Activated B cell treated with CpG ODN at 0.5 μM for 24 hours (primary cell): ENCODE results near the gene FBXO21. TPM values are rescaled to one million over a fixed set of nuclear protein-coding genes. Genes with fewer than 3 reads are reported as not detected.
A peak's percentile ranks its signal among the peaks of the same experiment; 100 is the strongest.

Experiments
- ATAC-seq: fragments of 200-7000 bp; cut with Tn5 transposase; one replicate; pipeline ENCODE4 v1.10.0; 2021; ENCODE audit warnings: low read depth, mild to moderate bottlenecking, moderate library complexity
- CTCF ChIA-PET: fragments of 350-600 bp; sonication (Branson Sonifier 250); formaldehyde crosslinking; loops from one replicate; lab custom pipeline; 2021; ENCODE audit warnings: antibody characterized with exemption; lab: Charles Lee
- POLR2A ChIA-PET: fragments of 350-600 bp; sonication (Branson Sonifier 250); formaldehyde crosslinking; loops from one replicate; lab custom pipeline; 2021; ENCODE audit warnings: antibody characterized with exemption; lab: Charles Lee
- DNase-seq: peaks from one replicate; pipeline ENCODE4 v3.0.0; 2022
- H3K27ac Mint-ChIP-seq: one replicate; pipeline ENCODE4 v1.8.0; 2020; ENCODE audit warnings: mixed read lengths
- H3K27me3 Mint-ChIP-seq: one replicate; pipeline ENCODE4 v1.8.0; 2021; ENCODE audit warnings: mixed read lengths
- H3K36me3 Mint-ChIP-seq: one replicate; pipeline ENCODE4 v1.8.0; 2021; ENCODE audit warnings: low read depth, mixed read lengths
- H3K4me1 Mint-ChIP-seq: one replicate; pipeline ENCODE4 v1.8.0; 2021; ENCODE audit warnings: mixed read lengths
- H3K4me3 Mint-ChIP-seq: one replicate; pipeline ENCODE4 v1.8.0; 2020; ENCODE audit warnings: mild to moderate bottlenecking, mixed read lengths
- H3K9me3 Mint-ChIP-seq: one replicate; pipeline ENCODE4 v1.8.0; 2020; ENCODE audit warnings: mixed read lengths
- intact Hi-C: fragments of 100-400 bp; cut with micrococcal nuclease; formaldehyde crosslinking; loops from one replicate; pipeline ENCODE4 v1.15.1; 2024
- total RNA-seq: library from RNA; stranded (reverse); gene quantifications from 2 replicates; pipeline ENCODE4 v1.2.3, GENCODE V29; 2022
- TF ChIP-seq, protein P1 (sequence below): fragments of 200-600 bp; IDR thresholded peaks from one replicate; pipeline ENCODE4 v1.8.0; 2022; ENCODE audit warnings: antibody characterized with exemption, mild to moderate bottlenecking

The FBXO21 gene, protein sequence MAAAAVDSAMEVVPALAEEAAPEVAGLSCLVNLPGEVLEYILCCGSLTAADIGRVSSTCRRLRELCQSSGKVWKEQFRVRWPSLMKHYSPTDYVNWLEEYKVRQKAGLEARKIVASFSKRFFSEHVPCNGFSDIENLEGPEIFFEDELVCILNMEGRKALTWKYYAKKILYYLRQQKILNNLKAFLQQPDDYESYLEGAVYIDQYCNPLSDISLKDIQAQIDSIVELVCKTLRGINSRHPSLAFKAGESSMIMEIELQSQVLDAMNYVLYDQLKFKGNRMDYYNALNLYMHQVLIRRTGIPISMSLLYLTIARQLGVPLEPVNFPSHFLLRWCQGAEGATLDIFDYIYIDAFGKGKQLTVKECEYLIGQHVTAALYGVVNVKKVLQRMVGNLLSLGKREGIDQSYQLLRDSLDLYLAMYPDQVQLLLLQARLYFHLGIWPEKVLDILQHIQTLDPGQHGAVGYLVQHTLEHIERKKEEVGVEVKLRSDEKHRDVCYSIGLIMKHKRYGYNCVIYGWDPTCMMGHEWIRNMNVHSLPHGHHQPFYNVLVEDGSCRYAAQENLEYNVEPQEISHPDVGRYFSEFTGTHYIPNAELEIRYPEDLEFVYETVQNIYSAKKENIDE
- 35.9 and 41.5 TPM in 2 replicates for total RNA-seq

DNA sequence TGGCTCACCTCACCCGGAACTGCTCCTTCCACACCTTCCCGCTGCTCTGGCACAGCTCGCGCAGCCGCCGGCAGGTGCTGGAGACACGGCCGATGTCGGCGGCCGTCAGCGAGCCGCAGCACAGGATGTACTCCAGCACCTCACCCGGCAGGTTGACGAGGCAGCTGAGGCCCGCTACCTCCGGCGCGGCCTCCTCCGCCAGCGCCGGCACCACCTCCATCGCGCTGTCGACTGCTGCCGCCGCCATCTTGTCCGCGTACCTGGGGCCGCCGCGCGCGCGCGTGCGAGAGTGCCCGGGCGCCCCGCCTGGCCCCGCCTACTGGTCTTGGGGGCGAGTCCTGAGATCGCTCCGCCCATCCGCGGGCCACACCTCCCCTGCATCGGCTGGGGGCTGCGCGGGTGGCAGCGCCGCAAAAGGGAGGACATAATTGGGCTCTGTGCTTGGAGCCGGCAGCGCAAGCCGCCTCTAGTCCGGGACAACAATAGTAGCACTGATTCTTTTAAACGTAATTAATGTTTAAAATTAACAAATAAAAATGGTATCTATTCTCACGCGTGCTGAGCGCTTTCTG is at the start of gene FBXO21:
FBXO21 (minus strand) TSS at position 261 of the 572 bp plus-strand sequence; CDS start at position 247, 14 bp downstream.
- Mint-ChIP-seq H3K27me3 (no peaks in the 10 kb centered on the region), H3K27ac (peak within 1 kb of the TSS; percentile 90), H3K4me1 (peaks cover 29% of the 10 kb centered on the region), H3K9me3 (no peaks in the 10 kb centered on the region), H3K4me3 (peak within 1 kb of the TSS; percentile 93), H3K36me3 (peaks cover 23% of the 10 kb centered on the region)
- ChIA-PET POLR2A (interaction anchor here (0.5 to 1.8 kb wide), 2 partner anchors 43 to 371 kb away, joined by 5 read pairs; no protein-coding TSS in a partner anchor), CTCF (no interaction called here)
- intact Hi-C loops: loop anchor here (1.0 kb wide), 1 partner anchor 280 kb away; the partner anchor contains the start of gene FBXW8
- TF ChIP-seq, protein P1, sequence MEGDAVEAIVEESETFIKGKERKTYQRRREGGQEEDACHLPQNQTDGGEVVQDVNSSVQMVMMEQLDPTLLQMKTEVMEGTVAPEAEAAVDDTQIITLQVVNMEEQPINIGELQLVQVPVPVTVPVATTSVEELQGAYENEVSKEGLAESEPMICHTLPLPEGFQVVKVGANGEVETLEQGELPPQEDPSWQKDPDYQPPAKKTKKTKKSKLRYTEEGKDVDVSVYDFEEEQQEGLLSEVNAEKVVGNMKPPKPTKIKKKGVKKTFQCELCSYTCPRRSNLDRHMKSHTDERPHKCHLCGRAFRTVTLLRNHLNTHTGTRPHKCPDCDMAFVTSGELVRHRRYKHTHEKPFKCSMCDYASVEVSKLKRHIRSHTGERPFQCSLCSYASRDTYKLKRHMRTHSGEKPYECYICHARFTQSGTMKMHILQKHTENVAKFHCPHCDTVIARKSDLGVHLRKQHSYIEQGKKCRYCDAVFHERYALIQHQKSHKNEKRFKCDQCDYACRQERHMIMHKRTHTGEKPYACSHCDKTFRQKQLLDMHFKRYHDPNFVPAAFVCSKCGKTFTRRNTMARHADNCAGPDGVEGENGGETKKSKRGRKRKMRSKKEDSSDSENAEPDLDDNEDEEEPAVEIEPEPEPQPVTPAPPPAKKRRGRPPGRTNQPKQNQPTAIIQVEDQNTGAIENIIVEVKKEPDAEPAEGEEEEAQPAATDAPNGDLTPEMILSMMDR: no peak
- DNase-seq (peak; percentile 96), ATAC-seq (peak; percentile 96)

DNA sequence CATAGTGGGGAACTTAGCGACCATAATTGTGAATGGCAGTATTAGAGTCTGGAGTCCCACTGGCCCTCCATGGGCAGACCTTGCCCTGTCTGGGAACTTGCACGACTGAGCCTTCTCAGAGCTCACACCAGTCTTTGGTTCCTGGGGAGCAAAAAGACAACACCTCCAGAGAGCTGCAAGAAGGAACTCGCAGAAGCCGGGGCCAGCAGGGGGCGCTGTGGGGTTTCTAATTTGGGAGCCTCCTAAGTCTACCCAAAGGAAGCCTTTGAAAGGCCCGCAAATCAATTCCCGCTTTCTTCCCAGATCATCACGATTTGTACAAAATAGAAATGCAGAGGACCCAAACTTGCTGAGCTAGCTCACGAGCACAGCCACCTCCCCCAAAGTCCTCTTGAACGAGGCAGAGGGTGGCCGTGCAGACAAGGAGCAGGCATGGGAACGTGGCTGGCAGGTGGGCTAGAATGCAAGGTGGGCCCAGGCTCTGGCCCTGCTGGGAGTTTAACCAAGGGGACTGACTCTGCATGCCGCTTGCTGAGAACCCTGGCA is 46.3 kb upstream of the FBXO21 start:
- ChIA-PET CTCF (no interaction called here), POLR2A (no interaction called here)
- ATAC-seq (no peak), DNase-seq (peak; percentile 25)
- Mint-ChIP-seq H3K27ac (no peak overlapping the region), H3K4me3 (no peak overlapping the region), H3K9me3 (no peaks in the 10 kb centered on the region), H3K27me3 (peaks cover 6% of the 10 kb centered on the region), H3K4me1 (no peaks in the 10 kb centered on the region), H3K36me3 (no peaks in the 10 kb centered on the region)
- TF ChIP-seq, protein P1: no peak
- intact Hi-C loops: loop anchor here (1.0 kb wide), 1 partner anchor 601 kb away; no protein-coding TSS in a partner anchor

DNA sequence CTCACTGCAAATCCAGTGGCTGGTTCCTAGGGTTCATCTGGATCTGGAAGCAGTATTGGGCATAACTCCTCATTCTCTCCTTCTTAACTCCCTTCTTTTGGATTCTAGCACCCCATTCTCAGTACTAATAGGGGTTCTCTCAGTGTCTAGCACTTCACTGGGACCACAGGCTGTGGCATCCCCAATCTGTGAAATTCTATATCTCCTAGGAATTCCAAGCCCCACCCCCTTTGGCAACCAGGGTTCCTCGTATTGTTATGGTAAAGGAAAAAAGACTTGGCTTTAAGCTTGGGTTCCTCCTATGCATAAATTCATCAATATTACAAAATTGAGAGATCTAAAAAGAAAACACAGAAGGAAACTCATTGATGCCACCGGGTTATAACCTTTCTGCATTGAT is 45.0 kb upstream of the FBXO21 start:
- intact Hi-C loops: no loop called here
- H3K27me3 Mint-ChIP-seq: peaks cover 10% of the 10 kb centered on the region
- no peaks in the 10 kb centered on the region for H3K36me3 Mint-ChIP-seq
- H3K9me3 Mint-ChIP-seq: no peaks in the 10 kb centered on the region
- no peaks in the 10 kb centered on the region for H3K4me1 Mint-ChIP-seq
- ATAC-seq (no peak), DNase-seq (no peak)
- TF ChIP-seq, protein P1: no peak
- H3K4me3 Mint-ChIP-seq: no peak overlapping the region
- H3K27ac Mint-ChIP-seq: no peak overlapping the region
- POLR2A ChIA-PET: no interaction called here
- CTCF ChIA-PET: no interaction called here

DNA sequence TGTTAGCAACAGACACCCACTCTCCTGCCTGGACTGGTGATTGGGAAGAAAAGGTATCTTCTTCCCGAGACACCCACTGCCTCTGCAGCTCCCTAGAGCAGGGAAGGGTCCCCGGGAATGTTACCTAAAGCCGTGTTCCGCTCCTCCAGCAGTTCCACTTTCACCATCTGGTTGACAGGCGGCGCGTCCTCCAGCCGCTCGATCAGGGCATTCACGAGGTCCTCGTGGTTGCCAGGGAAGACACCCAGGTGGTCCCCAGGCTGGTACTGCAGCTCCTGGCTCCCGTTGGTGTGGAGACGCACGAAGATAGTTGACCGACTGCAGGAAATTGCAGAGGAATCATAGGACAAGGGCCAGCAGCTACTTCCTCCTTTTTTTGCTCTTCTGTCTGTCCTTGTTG is 44.2 kb upstream of the FBXO21 start:
- H3K4me3 Mint-ChIP-seq: no peak overlapping the region
- H3K9me3 Mint-ChIP-seq: no peaks in the 10 kb centered on the region
- peaks cover 10% of the 10 kb centered on the region for H3K27me3 Mint-ChIP-seq
- TF ChIP-seq, protein P1: no peak
- no peak overlapping the region for H3K27ac Mint-ChIP-seq
- no peaks in the 10 kb centered on the region for H3K4me1 Mint-ChIP-seq
- CTCF ChIA-PET: no interaction called here
- DNase-seq: no peak
- intact Hi-C loops: no loop called here
- ATAC-seq: no peak
- no peaks in the 10 kb centered on the region for H3K36me3 Mint-ChIP-seq
- POLR2A ChIA-PET: no interaction called here
